MCF 10A (cell line): ENCODE data around the gene NAPSA. TPM values are rescaled to one million over a fixed set of nuclear protein-coding genes. Genes with fewer than 3 reads are reported as not detected.

Experiments
- BruUV-seq: library from RNA; stranded (reverse); fragments of 400-500 nt; replicated peaks from 2 replicates; lab custom pipeline; 2021; lab: Mats Ljungman, UMichigan
- CTCF ChIA-PET: fragments of 300-600 bp; sonication (Branson Sonifier 250); formaldehyde crosslinking; extraction: SDS; loops from one replicate; lab custom pipeline; 2021; ENCODE audit warnings: antibody characterized with exemption, inconsistent platforms; lab: Yijun Ruan, JAX
- POLR2A ChIA-PET: fragments of 300-600, 350-650 bp; sonication (Branson Sonifier 250); formaldehyde crosslinking; extraction: SDS; loops from one replicate; lab custom pipeline; 2020; ENCODE audit warnings: antibody characterized with exemption, inconsistent platforms; lab: Yijun Ruan, JAX
- DNase-seq: peaks from one replicate; pipeline ENCODE4 v3.0.0-alpha.2; 2018; ENCODE audit not compliant: unreplicated experiment
- H3K27ac Mint-ChIP-seq: one replicate; pipeline ENCODE4 v1.8.0; 2022; ENCODE audit warnings: mild to moderate bottlenecking, low read depth, mixed read lengths; ENCODE audit not compliant: unreplicated experiment
- H3K27me3 Mint-ChIP-seq: one replicate; pipeline ENCODE4 v1.8.0; 2022; ENCODE audit warnings: mixed read lengths; ENCODE audit not compliant: insufficient read depth, unreplicated experiment
- H3K36me3 Mint-ChIP-seq: one replicate; pipeline ENCODE4 v1.8.0; 2022; ENCODE audit warnings: mild to moderate bottlenecking, moderate library complexity, mixed read lengths; ENCODE audit not compliant: insufficient read depth, unreplicated experiment
- H3K4me1 Mint-ChIP-seq: one replicate; pipeline ENCODE4 v1.8.0; 2022; ENCODE audit warnings: mixed read lengths; ENCODE audit not compliant: insufficient read depth, unreplicated experiment
- H3K4me3 Mint-ChIP-seq: one replicate; pipeline ENCODE4 v1.8.0; 2022; ENCODE audit warnings: mild to moderate bottlenecking, moderate library complexity, mixed read lengths; ENCODE audit not compliant: unreplicated experiment
- H3K9me3 Mint-ChIP-seq: one replicate; pipeline ENCODE4 v1.8.0; 2022; ENCODE audit warnings: mixed read lengths; ENCODE audit not compliant: unreplicated experiment
- CTCF ChIP-seq: fragments of 200-600 bp; IDR thresholded peaks from one replicate; pipeline ENCODE4 v1.8.0; 2022; ENCODE audit warnings: antibody characterized with exemption, mild to moderate bottlenecking; ENCODE audit not compliant: unreplicated experiment
- intact Hi-C: fragments of 100-400 bp; cut with micrococcal nuclease; formaldehyde crosslinking; loops from 2 replicates; pipeline ENCODE4 v1.14.1; 2022
- total RNA-seq: library from RNA; stranded (reverse); gene quantifications from 2 replicates; pipeline ENCODE4 v1.2.3, GENCODE V29; 2022

The NAPSA gene
- total RNA-seq, 1 experiment from 2014 or later, result 0.51 TPM

GRCh38 chr19:50387868-50388245 lies 22.4 kb upstream of the NAPSA start:
- no peak for TF ChIP-seq CTCF
- H3K36me3 Mint-ChIP-seq, result peaks cover 39% of the 10 kb centered on the region
- H3K27ac Mint-ChIP-seq, result no peak overlapping the region
- peaks cover 22% of the 10 kb centered on the region for H3K4me1 Mint-ChIP-seq
- H3K27me3 Mint-ChIP-seq, result no peaks in the 10 kb centered on the region
- H3K4me3 Mint-ChIP-seq, result no peak overlapping the region
- BruUV-seq, result no TSS peak
- DNase-seq, result no peak
- no peaks in the 10 kb centered on the region for H3K9me3 Mint-ChIP-seq
- POLR2A ChIA-PET, result interaction anchor here (0.8 kb wide), 1 partner anchor 75 kb away, joined by 3 read pairs; no protein-coding TSS in a partner anchor
- intact Hi-C loops, result no loop called here
- CTCF ChIA-PET, result interaction anchor here (0.7 to 1.0 kb wide), 3 partner anchors 11 to 719 kb away, joined by 3 to 6 read pairs (median 3); no protein-coding TSS in a partner anchor

- DNase-seq, result peak; percentile 54
- no peak overlapping the region for H3K27ac Mint-ChIP-seq
- H3K9me3 Mint-ChIP-seq, result no peaks in the 10 kb centered on the region
- BruUV-seq, result no TSS peak
- intact Hi-C loops, result no loop called here
- ChIA-PET POLR2A (interaction anchor here (0.6 kb wide), 1 partner anchor 44 kb away, joined by 3 read pairs; no protein-coding TSS in a partner anchor), CTCF (interaction anchor here (0.7 kb wide), 2 partner anchors 11 to 720 kb away, joined by 3 to 6 read pairs; no protein-coding TSS in a partner anchor)
- peaks cover 41% of the 10 kb centered on the region for H3K36me3 Mint-ChIP-seq
- peaks cover 22% of the 10 kb centered on the region for H3K4me1 Mint-ChIP-seq
- no peaks in the 10 kb centered on the region for H3K27me3 Mint-ChIP-seq
- H3K4me3 Mint-ChIP-seq, result no peak overlapping the region
- no peak for TF ChIP-seq CTCF
These were observed 21.9 kb upstream of the NAPSA start for GRCh38 chr19:50387176-50387867.

GRCh38 chr19:50384685-50385535 lies 19.5 kb upstream of the NAPSA start:
- Mint-ChIP-seq H3K27me3 (no peaks in the 10 kb centered on the region), H3K4me3 (peak overlapping the region; percentile 85), H3K9me3 (no peaks in the 10 kb centered on the region), H3K27ac (peak overlapping the region; percentile 72), H3K4me1 (peaks cover 22% of the 10 kb centered on the region), H3K36me3 (peaks cover 48% of the 10 kb centered on the region)
- ChIA-PET POLR2A (interaction anchor here (0.6 to 2.7 kb wide), 18 partner anchors 9 to 1393 kb away, joined by 3 to 19 read pairs (median 4); partner anchors contain the start of genes EMC10, GARIN5A, JOSD2 and NR1H2), CTCF (interaction anchor here (0.5 to 1.1 kb wide), 2 partner anchors 19 to 560 kb away, joined by 4 to 5 read pairs; partner anchors contain the start of gene NAPSA)
- intact Hi-C loops, result loop anchor here (1.0 kb wide), 1 partner anchor 91 kb away; the partner anchor contains the start of genes EMC10 and GARIN5A
- TF ChIP-seq CTCF, result no peak
- BruUV-seq, result no TSS peak
- peak; percentile 23 for DNase-seq
